HepG2 (cell line): ENCODE data around the gene PFKFB2. TPM values are rescaled to one million over a fixed set of nuclear protein-coding genes. Genes with fewer than 3 reads are reported as not detected.
A peak's percentile ranks its signal among the peaks of the same experiment; 100 is the strongest.

Experiments used
- KDM3A ChIP-seq: IDR thresholded peaks from 2 replicates; pipeline ENCODE4 v1.6.1; 2018; ENCODE audit warnings: low read depth, missing compliant biosample characterization
- NFKBIZ ChIP-seq: IDR thresholded peaks from 2 replicates; pipeline ENCODE4 v1.6.1; 2018; ENCODE audit warnings: missing genetic modification reagents, missing compliant biosample characterization
- POLR2G ChIP-seq: fragments of 200-400 bp; formaldehyde crosslinking; IDR thresholded peaks from 2 replicates; pipeline ENCODE4 v1.6.1; 2018; ENCODE audit warnings: mild to moderate bottlenecking, low read depth, low read length, moderate library complexity
- RBFOX2 ChIP-seq: fragments of 200-400 bp; formaldehyde crosslinking; IDR thresholded peaks from 2 replicates; pipeline ENCODE4 v1.6.1; 2017; ENCODE audit warnings: low read depth, mild to moderate bottlenecking, low read length
- REPIN1 ChIP-seq: sonication (generic); formaldehyde crosslinking; IDR thresholded peaks from 2 replicates; pipeline ENCODE4 v1.8.0; 2022; ENCODE audit warnings: missing genetic modification reagents, low read depth, mild to moderate bottlenecking, borderline replicate concordance
- SOX6 ChIP-seq, 2 experiments: fragments of 450-650 bp in 1 of 2; sonication (generic) in 1 of 2; formaldehyde crosslinking in 1 of 2; IDR thresholded peaks; 2 replicates each; pipeline versions ENCODE4 v1.4.0 to v1.6.1; 2017 to 2020; ENCODE audit warnings: antibody characterized with exemption in 1 of 2, mild to moderate bottlenecking in 1 of 2, missing genetic modification reagents in 1 of 2
- polyA plus RNA-seq, 8 experiments: library from polyadenylated mRNA; depleted of rRNA in 3 of 8; stranded (reverse) in 7 of 8; unstranded in 1 of 8; fragments of >200 nt; fragmentation: Illumina TruSeq in 4 of 8; extraction: Trizol in 4 of 8; gene quantifications; 2 replicates each; pipeline versions ENCODE4 v1.2.1 to v1.2.3, GENCODE V29; 2011 to 2016; ENCODE audit warnings: low read depth in 4 of 8, missing spikeins in 1 of 8, mixed read lengths in 1 of 8; ENCODE audit not compliant: insufficient read depth in 1 of 8
- total RNA-seq, 5 experiments: library from RNA; depleted of rRNA; stranded (reverse); fragments of >200 nt; fragmentation: Illumina TruSeq; extraction: Trizol; gene quantifications; 2 replicates each; pipeline ENCODE4 v1.2.3, GENCODE V29; 2016; ENCODE audit warnings: low read depth in 1 of 5
- TF ChIP-seq, protein P1 (sequence below): sonication (generic); formaldehyde crosslinking; IDR thresholded peaks from 2 replicates; pipeline ENCODE4 v1.5.1; 2020; ENCODE audit warnings: mild to moderate bottlenecking, missing genetic modification reagents, moderate library complexity
- TF ChIP-seq, protein P2 (sequence below): sonication (generic); formaldehyde crosslinking; IDR thresholded peaks from 2 replicates; pipeline ENCODE4 v1.5.1; 2020; ENCODE audit warnings: mild to moderate bottlenecking, moderate library complexity, missing genetic modification reagents
- TF ChIP-seq, protein P3 (sequence below), 2 experiments: fragments of 450-650 bp in 1 of 2; sonication (generic) in 1 of 2; formaldehyde crosslinking in 1 of 2; IDR thresholded peaks; 2 replicates each; pipeline versions ENCODE4 v1.6.1 to v1.8.0; 2016 to 2022; ENCODE audit warnings: antibody characterized with exemption in 1 of 2, mild to moderate bottlenecking in 1 of 2, missing genetic modification reagents in 1 of 2

PFKFB2 gene
- total and polyA plus RNA-seq, 2 of the 13 experiments (the other 11 are each of a cell fraction or from before 2014, with no cell fraction given): 4.6 to 10.6 TPM

DNA sequence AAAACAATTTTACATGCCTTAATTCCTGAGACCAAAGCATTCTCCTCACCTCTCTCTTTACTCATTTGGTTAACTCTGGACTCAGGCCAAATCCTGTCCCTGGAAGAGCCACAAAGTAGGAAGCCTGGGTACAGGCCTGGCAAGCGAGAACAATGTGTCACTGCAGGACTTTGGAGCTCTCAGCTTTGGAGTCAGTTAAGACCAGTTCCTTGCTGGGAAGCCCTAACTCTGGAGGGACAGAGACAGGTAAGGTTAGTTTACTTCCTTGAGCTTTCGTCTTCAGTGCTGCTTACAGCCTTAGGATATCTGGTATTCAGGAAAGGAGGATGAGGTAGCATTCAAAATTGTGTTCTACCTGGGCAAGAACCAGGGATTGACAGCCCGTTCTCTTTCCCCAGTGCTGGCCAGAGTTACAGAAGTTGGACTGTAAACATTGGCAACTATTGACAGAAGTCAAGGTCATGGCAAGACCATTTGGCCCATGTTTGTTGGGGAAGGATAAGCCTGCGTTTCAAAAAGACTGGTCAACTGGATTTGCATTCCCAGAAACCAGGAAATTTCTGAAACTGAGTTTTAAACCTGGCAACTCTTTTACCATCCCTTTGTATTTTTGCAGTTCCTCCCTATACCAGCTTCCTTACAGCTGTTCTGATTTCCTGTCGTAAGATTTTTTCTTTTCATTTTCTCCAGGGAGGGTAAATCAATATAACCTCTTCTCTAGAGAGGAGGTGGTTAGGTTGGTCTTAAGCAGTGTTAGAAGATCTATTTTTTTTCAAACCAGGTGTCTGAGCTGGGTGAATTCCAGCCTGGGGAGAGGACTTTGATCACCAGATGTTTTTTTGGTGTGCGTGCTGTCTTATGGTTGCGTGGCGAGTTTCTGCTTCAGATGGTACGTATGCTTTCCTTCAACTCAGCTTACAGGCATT is 35.9 kb downstream of the PFKFB2 start, which contains the start of gene C4BPB (continued):
- TF ChIP-seq SOX6 (IDR thresholded peaks at IDR 0.05) (no peak), SOX6 (CRISPR knock-in tag; IDR thresholded peaks at IDR 0.05) (peak; percentile 93), NFKBIZ (CRISPR knock-in tag) (peak; percentile 93; the same call in 1 of the 2 replicates), KDM3A (CRISPR knock-in tag) (0 out of 2 replicates have a peak, but pooled peaks have one; percentile 26), POLR2G (peak; percentile 72), REPIN1 (CRISPR knock-in tag) (peak; percentile 56), RBFOX2 (peak; percentile 59; the same call in 1 of the 2 replicates)
- TF ChIP-seq, protein P1, sequence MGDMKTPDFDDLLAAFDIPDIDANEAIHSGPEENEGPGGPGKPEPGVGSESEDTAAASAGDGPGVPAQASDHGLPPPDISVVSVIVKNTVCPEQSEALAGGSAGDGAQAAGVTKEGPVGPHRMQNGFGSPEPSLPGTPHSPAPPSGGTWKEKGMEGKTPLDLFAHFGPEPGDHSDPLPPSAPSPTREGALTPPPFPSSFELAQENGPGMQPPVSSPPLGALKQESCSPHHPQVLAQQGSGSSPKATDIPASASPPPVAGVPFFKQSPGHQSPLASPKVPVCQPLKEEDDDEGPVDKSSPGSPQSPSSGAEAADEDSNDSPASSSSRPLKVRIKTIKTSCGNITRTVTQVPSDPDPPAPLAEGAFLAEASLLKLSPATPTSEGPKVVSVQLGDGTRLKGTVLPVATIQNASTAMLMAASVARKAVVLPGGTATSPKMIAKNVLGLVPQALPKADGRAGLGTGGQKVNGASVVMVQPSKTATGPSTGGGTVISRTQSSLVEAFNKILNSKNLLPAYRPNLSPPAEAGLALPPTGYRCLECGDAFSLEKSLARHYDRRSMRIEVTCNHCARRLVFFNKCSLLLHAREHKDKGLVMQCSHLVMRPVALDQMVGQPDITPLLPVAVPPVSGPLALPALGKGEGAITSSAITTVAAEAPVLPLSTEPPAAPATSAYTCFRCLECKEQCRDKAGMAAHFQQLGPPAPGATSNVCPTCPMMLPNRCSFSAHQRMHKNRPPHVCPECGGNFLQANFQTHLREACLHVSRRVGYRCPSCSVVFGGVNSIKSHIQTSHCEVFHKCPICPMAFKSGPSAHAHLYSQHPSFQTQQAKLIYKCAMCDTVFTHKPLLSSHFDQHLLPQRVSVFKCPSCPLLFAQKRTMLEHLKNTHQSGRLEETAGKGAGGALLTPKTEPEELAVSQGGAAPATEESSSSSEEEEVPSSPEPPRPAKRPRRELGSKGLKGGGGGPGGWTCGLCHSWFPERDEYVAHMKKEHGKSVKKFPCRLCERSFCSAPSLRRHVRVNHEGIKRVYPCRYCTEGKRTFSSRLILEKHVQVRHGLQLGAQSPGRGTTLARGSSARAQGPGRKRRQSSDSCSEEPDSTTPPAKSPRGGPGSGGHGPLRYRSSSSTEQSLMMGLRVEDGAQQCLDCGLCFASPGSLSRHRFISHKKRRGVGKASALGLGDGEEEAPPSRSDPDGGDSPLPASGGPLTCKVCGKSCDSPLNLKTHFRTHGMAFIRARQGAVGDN: no peak
- TF ChIP-seq, protein P2, sequence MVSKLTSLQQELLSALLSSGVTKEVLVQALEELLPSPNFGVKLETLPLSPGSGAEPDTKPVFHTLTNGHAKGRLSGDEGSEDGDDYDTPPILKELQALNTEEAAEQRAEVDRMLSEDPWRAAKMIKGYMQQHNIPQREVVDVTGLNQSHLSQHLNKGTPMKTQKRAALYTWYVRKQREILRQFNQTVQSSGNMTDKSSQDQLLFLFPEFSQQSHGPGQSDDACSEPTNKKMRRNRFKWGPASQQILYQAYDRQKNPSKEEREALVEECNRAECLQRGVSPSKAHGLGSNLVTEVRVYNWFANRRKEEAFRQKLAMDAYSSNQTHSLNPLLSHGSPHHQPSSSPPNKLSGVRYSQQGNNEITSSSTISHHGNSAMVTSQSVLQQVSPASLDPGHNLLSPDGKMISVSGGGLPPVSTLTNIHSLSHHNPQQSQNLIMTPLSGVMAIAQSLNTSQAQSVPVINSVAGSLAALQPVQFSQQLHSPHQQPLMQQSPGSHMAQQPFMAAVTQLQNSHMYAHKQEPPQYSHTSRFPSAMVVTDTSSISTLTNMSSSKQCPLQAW (CRISPR knock-in tag): peak; percentile 62; the same call in 1 of the 2 replicates
- TF ChIP-seq, protein P3, sequence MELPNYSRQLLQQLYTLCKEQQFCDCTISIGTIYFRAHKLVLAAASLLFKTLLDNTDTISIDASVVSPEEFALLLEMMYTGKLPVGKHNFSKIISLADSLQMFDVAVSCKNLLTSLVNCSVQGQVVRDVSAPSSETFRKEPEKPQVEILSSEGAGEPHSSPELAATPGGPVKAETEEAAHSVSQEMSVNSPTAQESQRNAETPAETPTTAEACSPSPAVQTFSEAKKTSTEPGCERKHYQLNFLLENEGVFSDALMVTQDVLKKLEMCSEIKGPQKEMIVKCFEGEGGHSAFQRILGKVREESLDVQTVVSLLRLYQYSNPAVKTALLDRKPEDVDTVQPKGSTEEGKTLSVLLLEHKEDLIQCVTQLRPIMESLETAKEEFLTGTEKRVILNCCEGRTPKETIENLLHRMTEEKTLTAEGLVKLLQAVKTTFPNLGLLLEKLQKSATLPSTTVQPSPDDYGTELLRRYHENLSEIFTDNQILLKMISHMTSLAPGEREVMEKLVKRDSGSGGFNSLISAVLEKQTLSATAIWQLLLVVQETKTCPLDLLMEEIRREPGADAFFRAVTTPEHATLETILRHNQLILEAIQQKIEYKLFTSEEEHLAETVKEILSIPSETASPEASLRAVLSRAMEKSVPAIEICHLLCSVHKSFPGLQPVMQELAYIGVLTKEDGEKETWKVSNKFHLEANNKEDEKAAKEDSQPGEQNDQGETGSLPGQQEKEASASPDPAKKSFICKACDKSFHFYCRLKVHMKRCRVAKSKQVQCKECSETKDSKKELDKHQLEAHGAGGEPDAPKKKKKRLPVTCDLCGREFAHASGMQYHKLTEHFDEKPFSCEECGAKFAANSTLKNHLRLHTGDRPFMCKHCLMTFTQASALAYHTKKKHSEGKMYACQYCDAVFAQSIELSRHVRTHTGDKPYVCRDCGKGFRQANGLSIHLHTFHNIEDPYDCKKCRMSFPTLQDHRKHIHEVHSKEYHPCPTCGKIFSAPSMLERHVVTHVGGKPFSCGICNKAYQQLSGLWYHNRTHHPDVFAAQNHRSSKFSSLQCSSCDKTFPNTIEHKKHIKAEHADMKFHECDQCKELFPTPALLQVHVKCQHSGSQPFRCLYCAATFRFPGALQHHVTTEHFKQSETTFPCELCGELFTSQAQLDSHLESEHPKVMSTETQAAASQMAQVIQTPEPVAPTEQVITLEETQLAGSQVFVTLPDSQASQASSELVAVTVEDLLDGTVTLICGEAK (IDR thresholded peaks at IDR 0.05): no peak
- TF ChIP-seq, protein P3 (CRISPR knock-in tag; IDR thresholded peaks at IDR 0.05): peak; percentile 37; the same call in 1 of the 2 replicates
